Measurements from ENCODE around the gene CBX3.
A peak's percentile ranks its signal among the peaks of the same experiment; 100 is the strongest.
"Not testable (repeated sequence)": the region's sequence is repeated elsewhere in the genome, so short reads cannot be mapped to it uniquely, and the experiment has no call there.

Gene CBX3

GRCh38 chr7:26201247-26202018 is at the start of gene CBX3:
CBX3 (plus strand) TSS chr7:26201745; CDS start chr7:26202999, 1,254 bp downstream.
- in situ Hi-C loops (cut with HindIII; ENCODE audit: low pct_ligation_motif_present, low pct_unique_long_range_greater_than_20kb, low sequenced_read_pairs), result no loop called here
- peak; percentile 92 for DNase-seq

GRCh38 chr7:26151953-26152781 is 49.4 kb upstream of the CBX3 start, which contains the start of gene NFE2L3:
NFE2L3 (plus strand) TSS chr7:26152198; CDS start chr7:26152499, 301 bp downstream.
- DNase-seq, result peak; percentile 95
- in situ Hi-C loops (cut with HindIII; ENCODE audit: low pct_ligation_motif_present, low pct_unique_long_range_greater_than_20kb, low sequenced_read_pairs), result no loop called here

- DNase-seq, result peak; percentile 37
- in situ Hi-C loops (cut with HindIII; ENCODE audit: low pct_ligation_motif_present, low pct_unique_long_range_greater_than_20kb, low sequenced_read_pairs), result not testable (repeated sequence)
These were observed 48.7 kb upstream of the CBX3 start for GRCh38 chr7:26152782-26153240.

GRCh38 chr7:26153241-26153822 is 48.2 kb upstream of the CBX3 start:
- in situ Hi-C loops (cut with HindIII; ENCODE audit: low pct_ligation_motif_present, low pct_unique_long_range_greater_than_20kb, low sequenced_read_pairs), result no loop called here
- DNase-seq, result peak; percentile 39

GRCh38 chr7:26153823-26154783 is 47.4 kb upstream of the CBX3 start:
- in situ Hi-C loops (cut with HindIII; ENCODE audit: low pct_ligation_motif_present, low pct_unique_long_range_greater_than_20kb, low sequenced_read_pairs), result no loop called here
- DNase-seq, result peak; percentile 71

- in situ Hi-C loops (cut with HindIII; ENCODE audit: low pct_ligation_motif_present, low pct_unique_long_range_greater_than_20kb, low sequenced_read_pairs), result no loop called here
- DNase-seq, result peak; percentile 86
These were observed 45.8 kb upstream of the CBX3 start for GRCh38 chr7:26155531-26156375.

- peak; percentile 98 for DNase-seq
- in situ Hi-C loops (cut with HindIII; ENCODE audit: low pct_ligation_motif_present, low pct_unique_long_range_greater_than_20kb, low sequenced_read_pairs), result no loop called here
These were observed 44.8 kb upstream of the CBX3 start for GRCh38 chr7:26156451-26157420.

GRCh38 chr7:26157520-26158105 is 43.9 kb upstream of the CBX3 start:
- in situ Hi-C loops (cut with HindIII; ENCODE audit: low pct_ligation_motif_present, low pct_unique_long_range_greater_than_20kb, low sequenced_read_pairs), result no loop called here
- no peak for DNase-seq

- DNase-seq, result peak; percentile 50
- in situ Hi-C loops (cut with HindIII; ENCODE audit: low pct_ligation_motif_present, low pct_unique_long_range_greater_than_20kb, low sequenced_read_pairs), result no loop called here
These were observed 42.3 kb upstream of the CBX3 start for GRCh38 chr7:26159243-26159642.

- DNase-seq, result no peak
- in situ Hi-C loops (cut with HindIII; ENCODE audit: low pct_ligation_motif_present, low pct_unique_long_range_greater_than_20kb, low sequenced_read_pairs), result no loop called here
These were observed 40.6 kb upstream of the CBX3 start for GRCh38 chr7:26160896-26161295.

- in situ Hi-C loops (cut with HindIII; ENCODE audit: low pct_ligation_motif_present, low pct_unique_long_range_greater_than_20kb, low sequenced_read_pairs), result no loop called here
These were observed 39.1 kb upstream of the CBX3 start for GRCh38 chr7:26162431-26162830.

GRCh38 chr7:26163804-26164203 is 37.7 kb upstream of the CBX3 start:
- DNase-seq; in situ Hi-C loops (cut with HindIII; ENCODE audit: low pct_ligation_motif_present, low pct_unique_long_range_greater_than_20kb, low sequenced_read_pairs): not testable (repeated sequence)

More at GRCh38 chr7:26162431-26162830, 39.1 kb upstream of the CBX3 start:
- DNase-seq, result no peak

- no peak for DNase-seq
- in situ Hi-C loops (cut with HindIII; ENCODE audit: low pct_ligation_motif_present, low pct_unique_long_range_greater_than_20kb, low sequenced_read_pairs), result no loop called here
These were observed 35.4 kb upstream of the CBX3 start for GRCh38 chr7:26165950-26166683.

- in situ Hi-C loops (cut with HindIII; ENCODE audit: low pct_ligation_motif_present, low pct_unique_long_range_greater_than_20kb, low sequenced_read_pairs), result no loop called here
- DNase-seq, result no peak
These were observed 34.8 kb upstream of the CBX3 start for GRCh38 chr7:26166684-26167266.
